Midbrain (tissue), 1 donor: ENCODE results near the gene ACTL8.

ENCODE experiments used
- DNase-seq: peaks from one replicate; lab custom pipeline; 2025; lab: John Stamatoyannopoulos, UW

The ACTL8 gene

DNA sequence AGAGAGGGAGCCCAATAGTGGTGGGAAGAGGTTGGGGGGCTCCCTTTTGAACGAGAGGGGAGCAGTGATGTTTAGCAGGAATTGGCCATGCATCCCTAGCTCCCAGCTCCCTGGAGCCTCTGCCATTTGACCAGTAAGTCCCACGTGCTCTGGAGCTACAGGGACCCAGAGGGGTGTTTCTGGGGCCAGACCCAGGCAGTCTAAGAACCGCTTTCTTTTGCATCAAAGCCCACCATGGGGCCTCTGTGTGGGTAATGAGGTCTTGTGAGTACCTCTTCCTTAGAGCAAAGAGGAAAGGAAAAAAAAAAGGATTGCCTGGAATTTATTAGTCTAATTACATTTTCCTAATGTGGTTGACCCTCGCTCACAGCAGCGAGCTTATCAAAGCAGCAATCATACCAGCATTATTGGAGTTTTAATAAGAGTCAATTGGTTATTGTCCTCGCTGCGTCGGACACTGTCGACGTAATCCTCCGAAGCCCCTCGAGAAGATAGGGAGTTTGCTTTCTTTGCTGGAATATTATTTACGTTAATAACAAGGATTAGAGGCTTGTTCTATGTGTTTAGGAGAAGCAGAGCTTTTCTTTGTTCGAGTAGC lies 17.6 kb downstream of the ACTL8 start:
- DNase-seq: no peak

DNA sequence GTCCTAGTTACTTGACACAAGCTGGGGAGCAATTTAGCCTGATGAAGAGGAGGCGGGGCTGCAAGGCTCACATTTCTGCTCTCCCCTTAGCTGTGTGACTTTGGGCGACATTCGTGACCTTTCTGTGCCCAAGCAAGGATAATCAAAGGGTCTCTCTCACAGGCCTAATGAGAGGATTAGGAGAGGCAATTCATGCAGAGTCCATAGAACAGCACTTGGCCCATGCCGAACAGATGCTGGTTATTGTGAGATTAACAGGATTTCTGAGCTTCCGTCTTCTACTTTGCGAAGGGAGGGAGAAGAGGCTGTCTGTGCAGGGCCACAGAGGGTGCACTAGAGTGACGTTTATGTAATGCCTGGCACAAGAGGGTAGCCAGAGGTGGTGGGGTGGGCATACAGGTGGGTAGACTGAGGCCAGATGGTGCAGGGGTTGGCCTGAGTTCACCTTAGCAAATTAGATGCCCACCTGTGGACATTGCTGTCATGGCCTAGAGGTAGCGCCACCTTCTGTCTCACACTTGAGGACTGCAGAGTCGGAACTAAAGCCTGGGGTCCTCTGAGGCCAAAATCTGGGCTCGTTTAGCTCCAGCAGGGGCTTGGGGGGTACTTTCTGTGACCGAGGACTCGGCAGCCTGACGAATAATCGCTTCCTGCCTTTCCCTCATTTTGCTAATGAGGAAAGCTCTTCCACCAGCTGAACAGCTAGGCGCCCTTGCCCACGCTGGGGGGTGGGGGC lies 18.6 kb downstream of the ACTL8 start:
- DNase-seq: no peak

DNA sequence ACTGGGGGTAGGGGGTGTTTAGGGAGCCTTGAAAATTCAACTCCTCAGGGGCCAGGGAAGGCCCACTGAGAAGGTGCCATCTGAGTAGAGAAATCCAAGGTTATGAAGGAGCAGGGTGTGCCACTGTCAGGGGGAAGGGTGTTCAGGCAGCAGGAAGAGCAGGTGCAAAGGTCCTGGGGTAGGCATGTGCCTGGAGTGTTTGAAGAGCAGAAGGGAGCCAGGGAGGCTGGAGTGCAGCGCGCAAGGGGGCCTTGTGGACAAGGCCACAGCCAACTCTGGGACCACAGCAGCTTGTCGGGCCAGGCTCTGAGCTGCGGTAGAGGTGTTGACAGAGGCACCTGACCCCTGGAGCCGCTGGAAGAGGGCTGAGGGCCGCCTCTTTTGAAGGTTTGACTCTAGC lies 19.3 kb downstream of the ACTL8 start:
- no peak for DNase-seq

DNA sequence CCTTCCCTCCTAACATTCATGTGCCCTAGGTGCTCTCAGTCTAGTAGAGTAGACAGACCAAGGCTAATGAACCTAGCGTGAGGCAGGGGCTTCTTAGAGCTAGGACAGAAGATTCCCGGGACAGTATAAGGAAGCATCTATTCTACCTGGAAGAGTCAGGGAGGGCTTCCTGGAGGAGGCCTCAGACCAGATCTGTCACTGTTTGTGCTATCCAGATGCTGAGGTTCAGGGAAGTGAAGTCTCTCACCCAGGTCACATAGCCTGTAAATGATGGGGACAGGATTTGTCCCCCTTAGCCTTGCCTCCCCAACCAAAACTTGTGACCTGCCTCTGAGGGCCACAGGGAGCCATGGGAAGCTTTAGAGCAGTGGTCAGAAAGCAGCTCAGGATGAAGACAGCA lies 20.7 kb downstream of the ACTL8 start:
- no peak for DNase-seq

DNA sequence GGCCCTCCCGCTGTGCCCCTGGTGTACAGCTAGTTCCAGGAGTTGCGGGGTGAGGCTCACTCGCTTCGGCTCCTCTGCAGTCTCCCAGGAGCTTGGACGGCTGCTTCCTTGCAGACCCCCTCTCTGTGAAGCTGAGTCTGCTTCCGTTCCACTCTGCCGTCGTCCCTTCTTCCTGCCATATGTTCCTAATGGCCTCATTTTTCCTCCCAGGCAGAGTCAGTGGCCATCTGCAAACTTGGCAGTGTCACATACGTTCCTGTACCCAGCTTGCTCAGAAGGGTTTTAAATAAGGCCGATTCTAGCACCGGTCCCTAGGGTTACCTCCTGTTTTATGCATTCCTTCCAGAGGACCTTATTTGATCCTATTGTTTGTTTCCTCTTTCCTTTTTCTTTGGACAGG lies 21.3 kb downstream of the ACTL8 start:
- no peak for DNase-seq

DNA sequence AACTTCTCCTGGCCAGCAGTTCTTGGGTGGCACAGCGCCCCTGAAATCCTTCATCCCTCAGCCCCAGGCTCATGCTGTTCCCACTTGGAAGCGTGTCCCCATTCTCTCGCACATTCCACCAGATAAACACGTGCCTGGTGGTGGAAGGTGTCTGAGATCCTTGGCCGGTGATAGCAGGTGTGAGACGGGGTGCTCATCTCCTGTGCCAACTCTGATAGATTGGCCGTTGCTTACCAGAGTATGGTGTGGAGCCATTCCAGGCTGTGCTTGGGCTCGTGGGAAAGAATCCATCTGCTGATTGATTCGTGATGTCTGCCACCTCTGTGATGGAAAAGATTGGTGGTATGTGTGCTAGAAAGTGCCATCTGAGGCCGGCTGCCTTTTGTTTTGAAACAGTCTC lies 22.2 kb downstream of the ACTL8 start:
- no peak for DNase-seq

DNA sequence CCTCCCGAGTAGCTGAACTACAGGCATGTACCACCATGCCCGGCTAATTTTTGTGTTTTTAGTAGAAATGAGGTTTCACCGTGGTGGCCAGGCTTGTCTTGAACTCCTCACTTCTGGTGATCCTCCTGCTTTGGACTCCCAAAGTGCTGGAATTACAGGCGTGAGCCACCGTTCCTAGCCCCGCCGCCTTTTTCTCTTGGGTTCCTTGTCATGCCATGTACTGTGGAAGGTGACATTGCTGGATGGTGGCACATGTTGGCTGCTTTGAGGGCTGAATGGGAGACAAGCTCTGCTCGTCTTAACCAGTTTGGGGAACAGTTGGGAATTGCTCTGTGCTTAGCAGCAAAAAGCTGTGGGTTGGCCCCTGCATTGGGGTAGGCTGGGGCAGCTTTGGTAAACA lies 22.7 kb downstream of the ACTL8 start:
- DNase-seq: no peak

DNA sequence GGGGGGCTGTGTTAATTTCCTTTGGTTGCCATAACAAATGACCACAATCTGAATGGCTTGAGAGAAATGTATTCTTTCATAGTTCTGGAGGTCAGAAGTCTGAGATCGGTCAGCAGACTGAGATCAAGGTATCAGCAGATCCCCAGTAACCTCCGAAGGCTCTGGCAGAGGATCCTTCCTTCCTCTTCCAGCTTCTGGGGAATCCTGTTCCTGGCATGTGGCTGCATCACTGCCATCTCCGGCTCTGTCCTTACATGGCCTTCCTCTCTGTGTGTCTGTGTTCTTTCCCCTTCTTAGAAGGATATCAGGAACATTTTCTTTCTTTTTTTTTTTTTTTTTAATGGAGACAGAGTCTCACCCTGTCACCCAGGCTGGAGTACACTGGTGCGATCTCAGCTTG lies 25.8 kb downstream of the ACTL8 start:
- no peak for DNase-seq

DNA sequence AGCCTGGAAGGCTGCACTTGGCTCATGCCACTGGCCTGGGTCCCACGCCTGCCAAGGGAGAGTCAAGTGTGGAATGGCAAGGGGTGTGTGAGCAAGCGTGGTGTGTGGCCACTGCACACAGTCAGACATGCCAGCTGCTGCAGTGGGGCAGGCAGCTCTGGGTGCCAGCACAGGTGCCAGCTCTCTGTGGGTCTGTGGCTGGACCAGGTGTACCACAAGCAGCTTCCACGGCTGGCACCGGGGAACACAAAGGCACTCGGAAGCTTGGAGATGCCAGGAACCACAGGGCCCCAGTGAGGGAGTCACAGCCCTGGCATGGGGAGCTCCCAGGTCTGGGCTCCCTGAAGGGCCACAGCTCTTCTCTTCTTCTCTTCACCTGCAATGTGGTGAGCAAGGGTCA lies 34.8 kb downstream of the ACTL8 start:
- DNase-seq: no peak

DNA sequence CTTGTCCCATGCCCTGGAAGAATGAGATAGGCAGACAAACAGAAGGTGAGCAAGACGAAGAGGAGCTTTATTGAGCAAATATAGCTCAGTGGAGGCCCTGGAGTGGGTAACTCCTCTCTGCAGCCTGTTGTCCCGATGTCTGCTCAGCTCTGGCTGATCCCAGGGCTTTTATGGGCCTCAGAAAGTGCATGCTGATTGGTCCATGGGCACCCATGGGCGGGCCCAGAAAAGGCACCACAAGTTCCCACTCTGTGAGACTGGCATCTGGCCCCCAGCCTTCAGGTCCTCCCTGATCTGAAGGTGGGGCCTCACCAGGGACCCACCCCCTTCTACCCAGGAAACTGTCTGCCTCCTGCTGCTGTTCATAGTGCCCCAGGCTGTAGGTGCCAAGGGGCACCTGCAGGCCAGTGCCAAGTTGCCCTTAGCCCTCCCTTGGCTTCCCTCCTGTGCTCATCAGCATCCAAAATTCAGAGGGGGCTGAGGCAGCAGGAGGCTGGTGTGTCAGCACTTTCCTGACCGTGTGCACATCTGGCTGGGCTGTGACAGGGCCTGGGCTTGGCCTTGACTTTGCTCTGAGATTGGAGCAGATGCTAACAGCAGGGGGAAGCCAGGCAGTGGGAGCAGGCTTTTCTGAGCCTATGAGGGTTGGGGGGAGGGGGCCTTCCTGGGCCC lies 35.4 kb downstream of the ACTL8 start:
- DNase-seq: no peak

DNA sequence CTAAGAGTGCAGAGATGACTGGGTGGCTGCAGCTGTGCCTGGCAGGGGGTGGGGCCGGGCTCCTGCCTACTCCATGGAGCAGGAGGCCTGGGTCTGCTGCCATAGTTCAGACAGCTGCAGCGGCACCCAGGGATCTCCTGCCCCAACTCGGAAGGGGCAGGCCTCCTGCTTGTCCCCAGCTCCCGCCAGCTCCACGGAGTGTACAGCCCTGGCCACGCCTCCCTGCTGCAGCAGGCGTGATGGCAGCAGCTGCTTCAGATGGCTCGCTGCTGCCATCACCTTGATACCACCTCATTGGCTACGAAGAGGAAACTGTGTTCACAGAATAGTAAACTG lies 35.9 kb downstream of the ACTL8 start:
- DNase-seq: no peak

DNA sequence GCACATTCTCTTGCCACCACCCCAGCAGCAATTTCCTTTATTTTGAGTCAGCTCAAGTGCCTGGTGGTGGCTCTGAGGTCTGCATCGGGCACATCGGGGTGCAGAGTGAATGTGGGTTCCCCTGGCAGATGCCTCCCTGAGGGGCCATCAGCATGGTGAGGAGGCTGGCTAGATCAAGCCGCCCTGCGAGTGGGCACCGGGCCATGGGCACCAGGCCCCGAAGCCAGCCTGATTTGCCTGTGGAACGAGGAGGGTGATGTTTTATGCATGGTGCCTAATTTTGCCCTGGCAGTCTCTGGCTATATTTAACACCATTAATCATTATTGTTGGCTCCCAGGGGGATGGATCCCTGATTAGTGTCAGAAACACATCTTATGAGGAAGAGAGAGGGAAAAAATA lies 36.3 kb downstream of the ACTL8 start:
- DNase-seq: no peak

DNA sequence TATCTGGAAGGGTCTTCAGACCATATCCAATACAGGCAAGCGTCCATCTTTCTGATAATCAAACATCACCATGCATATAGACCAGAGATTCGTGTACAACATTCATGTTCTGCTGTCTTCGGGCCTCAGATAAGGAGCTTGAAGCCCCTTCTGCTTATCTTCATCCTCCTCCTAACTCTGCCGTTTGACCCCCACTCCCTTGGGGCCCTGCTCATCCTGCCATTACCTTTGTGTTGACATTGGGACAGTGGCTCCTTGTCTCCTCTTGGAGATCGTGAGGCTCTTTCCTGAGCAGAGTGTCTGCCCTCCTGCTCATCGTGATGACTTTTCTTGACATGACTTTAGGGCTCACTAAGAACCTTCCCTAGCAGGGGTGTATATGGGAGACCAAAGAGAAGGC lies 37.3 kb downstream of the ACTL8 start:
- no peak for DNase-seq

DNA sequence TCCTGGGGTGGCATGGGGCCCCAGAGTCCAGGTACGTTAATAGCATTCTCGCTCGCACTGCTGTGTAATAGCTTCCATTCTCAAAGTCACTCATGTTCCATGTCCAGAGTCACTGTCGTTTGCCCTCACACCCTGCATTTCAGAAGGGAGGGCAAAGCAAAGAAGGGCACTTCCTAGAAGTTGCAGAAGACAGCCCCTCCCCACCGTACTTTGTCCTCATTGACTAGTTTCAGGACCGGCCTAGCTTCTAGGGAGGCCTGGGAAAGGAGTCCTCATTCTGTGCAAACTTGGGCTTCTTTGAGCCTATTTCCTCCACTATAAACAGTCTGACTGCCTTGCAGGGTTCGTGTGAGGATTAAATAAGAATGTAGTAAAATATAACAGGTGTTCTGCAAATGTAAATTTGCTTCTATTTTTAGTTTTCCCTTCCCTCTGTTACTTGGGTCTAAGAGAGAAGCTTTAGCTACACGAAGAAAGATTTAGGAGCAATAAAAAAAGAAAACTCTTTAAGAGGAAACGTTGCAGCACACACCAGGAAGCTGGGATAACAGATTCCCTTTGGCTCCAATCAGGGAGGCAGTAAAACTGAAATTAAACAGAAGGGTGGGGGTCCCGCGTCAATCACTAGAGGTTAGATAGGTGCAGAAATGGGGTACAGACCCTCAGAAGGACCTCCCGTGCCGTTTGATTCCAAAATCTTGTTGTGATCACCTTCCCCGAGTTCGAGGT lies 40.1 kb downstream of the ACTL8 start:
- DNase-seq: no peak

DNA sequence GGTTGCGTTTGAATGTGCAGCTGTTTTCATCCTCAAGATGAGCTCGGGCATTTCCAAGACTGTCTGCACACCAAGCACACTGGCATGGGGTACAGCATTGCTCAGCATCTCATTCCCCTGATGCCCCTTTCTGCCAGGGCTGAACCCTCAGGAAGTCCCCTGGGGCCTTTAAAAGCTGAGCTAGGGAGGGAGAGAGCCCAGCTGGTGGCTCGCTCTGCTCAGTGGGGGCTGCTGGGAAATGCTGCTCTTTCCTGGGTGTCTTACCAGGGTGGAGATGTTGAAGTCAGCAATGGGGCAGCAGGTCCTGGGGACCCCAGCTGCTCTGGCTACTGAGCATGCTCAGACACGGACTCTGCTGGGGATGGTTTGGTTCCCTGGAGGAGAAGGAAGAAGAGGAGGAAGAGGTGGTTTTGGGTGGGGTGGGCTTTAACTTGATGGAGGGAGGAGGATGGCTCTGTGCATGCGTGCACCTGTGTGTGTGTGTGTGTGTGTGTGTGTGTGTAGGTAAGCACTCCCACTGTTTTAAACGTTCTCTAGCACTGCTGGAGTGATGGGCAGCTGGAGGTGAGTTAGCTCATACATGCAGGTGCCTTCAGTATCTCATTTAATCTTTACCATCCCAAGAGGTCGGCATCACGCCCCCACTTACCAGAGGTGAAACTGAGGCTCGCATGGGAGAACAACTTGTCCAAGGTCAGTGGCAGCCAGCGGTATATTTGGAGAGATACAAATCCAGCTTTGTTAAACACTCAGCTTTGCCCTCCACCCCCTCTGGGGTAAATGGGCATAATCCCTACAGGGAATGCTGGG lies 40.9 kb downstream of the ACTL8 start:
- DNase-seq: no peak

DNA sequence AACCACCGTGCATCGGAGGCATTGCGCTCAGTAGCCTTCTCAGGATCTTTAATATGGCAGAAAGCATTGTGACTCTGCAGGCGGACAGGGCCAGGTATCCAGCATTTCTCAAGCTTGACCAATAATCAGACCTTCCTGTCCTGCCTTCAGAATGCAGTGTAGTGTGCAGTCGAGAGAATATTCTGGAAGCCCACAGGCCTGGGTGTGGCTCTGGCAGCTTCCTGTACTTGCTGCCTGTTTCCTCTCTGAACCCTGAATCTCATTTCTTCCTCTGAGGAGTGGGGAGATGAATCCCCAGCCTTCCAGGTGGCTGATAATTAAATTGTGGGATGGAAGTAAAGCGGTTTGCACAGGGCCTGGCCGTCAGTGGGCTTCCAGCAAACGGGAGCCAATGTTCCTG lies 42.3 kb downstream of the ACTL8 start:
- DNase-seq: no peak

DNA sequence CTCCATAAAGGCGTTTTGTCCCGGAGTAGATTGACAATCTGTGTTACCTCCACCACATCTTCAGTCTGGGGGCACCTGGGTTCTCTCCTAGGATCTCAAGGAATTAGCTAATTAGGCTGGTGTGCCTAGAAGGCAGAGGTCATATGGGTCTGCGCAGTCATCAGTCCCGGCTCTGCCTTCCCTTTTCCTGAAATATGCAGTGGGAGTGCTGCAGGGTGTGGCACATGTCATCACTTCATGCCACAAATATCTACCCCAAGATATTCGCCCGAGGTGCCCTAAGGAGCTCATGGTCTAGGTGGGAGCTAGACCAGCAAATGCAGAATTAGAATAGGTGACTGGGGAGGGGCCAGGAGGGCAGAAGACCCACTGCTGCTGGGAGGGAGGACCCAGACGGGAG lies 42.9 kb downstream of the ACTL8 start:
- DNase-seq: no peak

DNA sequence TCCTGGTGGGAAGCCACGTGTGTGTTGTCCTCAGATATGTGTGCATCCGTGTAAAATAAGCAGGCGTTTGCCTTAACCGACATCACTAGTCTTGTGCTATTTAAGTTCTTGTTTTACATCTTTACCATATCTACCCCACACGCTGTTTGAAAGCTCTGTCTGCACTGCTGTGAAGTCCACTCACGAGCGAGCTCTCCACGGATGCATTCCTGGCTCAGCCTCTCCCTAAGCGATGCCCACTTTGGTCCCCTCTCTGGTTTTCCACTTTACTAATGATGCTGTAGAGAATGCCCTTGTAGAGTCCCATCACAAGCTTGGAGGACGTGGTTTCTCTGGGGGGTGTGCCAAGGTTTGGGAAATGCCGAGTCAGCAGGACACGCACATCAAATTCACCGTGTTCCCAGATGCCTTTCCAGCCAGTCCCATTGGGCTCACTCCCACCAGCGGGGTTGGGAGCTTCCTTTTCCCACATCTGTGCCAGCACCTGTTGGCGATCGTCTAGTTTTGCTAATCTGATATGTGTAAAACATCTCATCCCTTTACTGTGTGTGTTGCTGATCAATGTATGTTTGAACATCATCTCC lies 43.8 kb downstream of the ACTL8 start:
- DNase-seq: no peak

DNA sequence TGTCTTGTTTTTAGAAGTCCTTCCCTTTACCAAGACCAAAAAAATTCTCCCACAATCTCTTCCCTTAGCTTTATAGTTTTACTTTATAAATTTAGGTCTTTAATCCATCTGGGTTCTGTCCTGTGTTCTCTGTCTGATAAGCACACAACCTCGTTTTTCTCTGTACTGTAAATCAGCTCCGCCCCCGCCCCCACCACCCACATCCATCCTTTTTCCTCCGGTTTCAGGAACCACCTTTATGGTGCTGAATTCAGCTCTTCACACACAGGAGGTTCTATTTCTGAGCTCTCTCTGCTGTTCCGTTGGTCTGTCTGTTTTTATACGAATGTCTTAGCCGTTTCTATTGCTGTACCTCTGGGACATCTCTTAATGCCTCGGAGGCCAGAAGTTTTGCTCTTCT lies 44.5 kb downstream of the ACTL8 start:
- no peak for DNase-seq

DNA sequence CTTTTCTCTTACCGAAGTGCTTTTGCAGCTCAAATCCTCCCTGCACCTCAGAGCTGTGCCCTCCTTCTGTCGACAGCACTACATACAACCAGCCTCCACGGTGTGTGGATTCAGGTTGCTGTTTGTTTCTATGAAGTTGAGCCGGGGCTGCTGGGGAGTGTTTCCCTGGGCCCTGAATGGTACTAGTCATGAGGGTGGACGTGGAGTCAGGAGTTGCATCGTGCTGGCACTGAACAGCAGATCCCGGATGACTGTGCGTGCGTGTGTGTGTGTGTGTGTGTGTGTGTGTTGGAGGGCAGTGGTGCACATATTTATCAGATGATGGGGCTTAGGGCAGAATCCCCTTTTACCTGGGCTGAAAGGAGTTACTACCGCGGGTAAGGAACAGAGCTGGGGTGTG lies 47.0 kb downstream of the ACTL8 start:
- no peak for DNase-seq

DNA sequence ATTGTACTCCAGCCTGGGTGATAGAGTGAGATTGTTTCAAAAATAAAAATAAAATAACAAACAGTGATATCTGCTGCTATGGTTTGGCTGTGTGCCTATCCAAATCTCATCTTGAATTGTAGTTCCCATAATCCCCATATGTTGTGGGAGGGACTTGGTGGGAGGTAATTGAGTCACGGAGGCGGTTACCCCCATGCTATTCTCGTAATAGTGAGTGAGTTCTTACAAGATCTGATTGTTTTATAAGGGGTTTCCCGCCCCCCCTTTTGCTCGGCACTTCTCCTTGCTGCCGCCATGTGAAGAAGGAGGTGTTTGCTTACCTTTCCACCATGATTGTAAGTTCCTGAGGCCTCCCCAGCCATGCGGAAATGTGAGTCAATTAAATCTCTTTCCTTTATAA lies 47.8 kb downstream of the ACTL8 start:
- DNase-seq: no peak
